ENCODE data around the gene NUP98.
"Not testable (repeated sequence)": the region's sequence is repeated elsewhere in the genome, so short reads cannot be mapped to it uniquely, and the experiment has no call there.

GRCh38 chr11:3657331-3657730, 140.0 kb downstream of the NUP98 start:
- TF ChIP-seq FOSL2 (CRISPR knock-in tag; IDR thresholded peaks at IDR 0.05); DPF2 (CRISPR knock-in tag; IDR thresholded peaks at IDR 0.05; ENCODE audit: borderline replicate concordance, low read depth); FOXA1 (IDR thresholded peaks at IDR 0.05); FOXA1 (CRISPR knock-in tag; IDR thresholded peaks at IDR 0.05); TP53 (CRISPR knock-in tag; conservative IDR thresholded peaks at IDR 0.05); ZNF331 (CRISPR knock-in tag; IDR thresholded peaks at IDR 0.05): not testable (repeated sequence)
